Hepatocyte (in vitro differentiated cells): ENCODE data around the gene PPFIBP2.

Source experiments
- CTCF ChIP-seq: fragments of 200-600 bp; sonication (generic); IDR thresholded peaks from 2 replicates; pipeline ENCODE4 v1.5.1; 2016; ENCODE audit warnings: antibody characterized with exemption, mild to moderate bottlenecking; ENCODE audit not compliant: poor library complexity
- EZH2 ChIP-seq: fragments of 200-600 bp; sonication (generic); IDR thresholded peaks from 2 replicates; pipeline ENCODE4 v1.6.1; 2016; ENCODE audit warnings: antibody characterized with exemption, mild to moderate bottlenecking, borderline replicate concordance
- EZH2phosphoT487 ChIP-seq: fragments of 200-600 bp; sonication (generic); IDR thresholded peaks from one replicate; pipeline ENCODE4 v1.6.1; 2018; ENCODE audit warnings: antibody characterized with exemption, mild to moderate bottlenecking, low read depth, moderate library complexity; ENCODE audit not compliant: unreplicated experiment, severe bottlenecking

DNA sequence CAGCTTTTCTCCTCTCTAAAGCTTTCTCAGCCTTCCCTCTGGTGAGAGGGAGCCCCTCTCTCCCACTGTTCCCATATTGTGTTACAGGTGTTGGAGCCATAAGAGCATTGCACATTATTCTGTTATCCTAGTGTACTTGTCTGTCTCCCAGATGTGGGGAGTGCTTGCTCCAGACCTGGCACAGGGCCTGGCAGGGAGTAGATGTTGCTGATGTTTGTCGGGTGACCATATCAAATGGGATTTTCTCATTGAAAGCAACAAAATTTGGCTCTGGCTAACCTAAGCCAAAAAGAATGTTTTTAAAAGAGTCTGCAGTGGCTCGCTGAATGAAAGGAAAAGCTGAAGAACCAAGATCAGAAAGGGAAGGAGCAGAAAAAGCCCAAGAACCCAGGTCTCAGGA lies 118.4 kb downstream of the PPFIBP2 start:
- TF ChIP-seq CTCF, result no peak
- TF ChIP-seq EZH2, result no peak
- TF ChIP-seq EZH2phosphoT487, result no peak
